ENCODE results near the gene ATP1B4. TPM values are rescaled to one million over a fixed set of nuclear protein-coding genes. Genes with fewer than 3 reads are reported as not detected.

ATP1B4 gene
- total RNA-seq, 2 donors from 2014 or later: not detected

DNA sequence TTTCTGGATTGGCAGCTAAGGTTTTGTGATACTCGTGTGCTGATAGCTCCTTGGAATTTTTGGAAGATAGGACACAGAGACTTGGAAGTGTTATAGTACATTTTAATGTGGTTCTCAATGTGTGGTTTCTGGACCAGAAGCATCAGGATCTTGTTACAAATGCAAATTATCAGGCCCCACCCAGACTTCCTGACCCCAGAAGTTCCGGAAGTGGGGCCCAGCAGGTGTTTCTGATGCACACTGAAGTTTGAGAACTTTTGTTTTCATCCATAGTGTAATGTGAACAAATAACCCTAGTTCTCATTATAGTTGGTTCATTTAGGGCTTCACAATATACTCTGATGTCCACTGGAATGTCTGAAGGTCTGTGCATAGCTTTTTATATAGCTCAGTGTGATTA is 57.6 kb downstream of the ATP1B4 start:
- TF ChIP-seq, protein P1, sequence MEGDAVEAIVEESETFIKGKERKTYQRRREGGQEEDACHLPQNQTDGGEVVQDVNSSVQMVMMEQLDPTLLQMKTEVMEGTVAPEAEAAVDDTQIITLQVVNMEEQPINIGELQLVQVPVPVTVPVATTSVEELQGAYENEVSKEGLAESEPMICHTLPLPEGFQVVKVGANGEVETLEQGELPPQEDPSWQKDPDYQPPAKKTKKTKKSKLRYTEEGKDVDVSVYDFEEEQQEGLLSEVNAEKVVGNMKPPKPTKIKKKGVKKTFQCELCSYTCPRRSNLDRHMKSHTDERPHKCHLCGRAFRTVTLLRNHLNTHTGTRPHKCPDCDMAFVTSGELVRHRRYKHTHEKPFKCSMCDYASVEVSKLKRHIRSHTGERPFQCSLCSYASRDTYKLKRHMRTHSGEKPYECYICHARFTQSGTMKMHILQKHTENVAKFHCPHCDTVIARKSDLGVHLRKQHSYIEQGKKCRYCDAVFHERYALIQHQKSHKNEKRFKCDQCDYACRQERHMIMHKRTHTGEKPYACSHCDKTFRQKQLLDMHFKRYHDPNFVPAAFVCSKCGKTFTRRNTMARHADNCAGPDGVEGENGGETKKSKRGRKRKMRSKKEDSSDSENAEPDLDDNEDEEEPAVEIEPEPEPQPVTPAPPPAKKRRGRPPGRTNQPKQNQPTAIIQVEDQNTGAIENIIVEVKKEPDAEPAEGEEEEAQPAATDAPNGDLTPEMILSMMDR (IDR thresholded peaks at IDR 0.05): no peak
- Histone ChIP-seq H3K36me3 (no peaks in the 10 kb centered on the region), H3K4me3 (no peak overlapping the region), H3K9me3 (no peaks in the 10 kb centered on the region), H3K27ac (no peak overlapping the region), H3K27me3 (replicated peaks; ENCODE audit: insufficient read depth) (no peaks in the 10 kb centered on the region), H3K4me1 (ENCODE audit: control insufficient read depth in 1 of 2, low read depth in 2 of 2) (no peaks in the 10 kb centered on the region)
- ATAC-seq (ENCODE audit: insufficient number of reproducible peaks, low FRiP score, low read depth) (no peak), DNase-seq (ENCODE audit: low spot score) (no peak)

DNA sequence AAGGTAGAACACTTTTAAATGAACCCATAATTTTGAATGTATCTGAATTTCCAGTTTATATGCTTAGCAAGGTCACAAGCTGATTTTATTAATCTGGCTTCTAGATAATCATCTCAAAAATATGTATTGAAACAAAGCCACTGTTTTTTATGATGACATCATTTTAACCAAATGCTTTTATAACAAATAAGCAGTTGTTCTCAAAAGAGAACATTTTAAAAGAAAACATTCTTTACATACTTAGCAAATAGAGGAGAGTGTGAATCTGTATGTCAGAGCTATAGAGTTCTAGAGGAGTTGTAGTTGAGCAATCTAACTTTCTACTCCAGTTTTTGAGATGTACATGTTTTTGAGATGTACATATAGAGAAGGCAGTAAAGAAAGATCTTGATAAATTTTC is 64.7 kb downstream of the ATP1B4 start:
- no peak overlapping the region for H3K4me3 ChIP-seq
- H3K27ac ChIP-seq: no peak overlapping the region
- H3K4me1 ChIP-seq (ENCODE audit: control insufficient read depth in 1 of 2, low read depth in 2 of 2): no peaks in the 10 kb centered on the region
- no peaks in the 10 kb centered on the region for H3K36me3 ChIP-seq
- ATAC-seq (ENCODE audit: insufficient number of reproducible peaks, low FRiP score, low read depth) (no peak), DNase-seq (ENCODE audit: low spot score) (no peak)
- no peaks in the 10 kb centered on the region for H3K27me3 ChIP-seq (replicated peaks; ENCODE audit: insufficient read depth)
- TF ChIP-seq, protein P1 (IDR thresholded peaks at IDR 0.05): no peak
- H3K9me3 ChIP-seq: no peaks in the 10 kb centered on the region

DNA sequence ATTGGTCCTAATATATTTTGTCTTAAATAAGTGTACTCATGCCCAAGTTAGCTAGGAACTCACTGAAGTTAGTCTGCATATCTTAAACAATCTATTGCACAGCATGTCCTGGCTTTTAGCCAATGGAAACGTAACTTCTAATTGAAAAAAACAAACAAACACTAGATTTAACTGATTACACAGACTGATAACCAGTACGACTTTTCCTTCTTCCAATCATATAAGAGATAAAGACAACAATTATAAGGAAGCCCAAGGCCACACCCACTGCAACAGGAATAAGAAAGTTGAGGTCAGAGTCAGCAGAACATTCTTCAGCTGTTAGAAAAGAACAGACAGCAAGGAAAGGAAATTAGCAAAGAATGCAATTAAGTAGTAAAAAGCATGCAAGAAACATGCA is 66.4 kb downstream of the ATP1B4 start:
- TF ChIP-seq, protein P1 (IDR thresholded peaks at IDR 0.05): no peak
- Histone ChIP-seq H3K36me3 (no peaks in the 10 kb centered on the region), H3K27me3 (replicated peaks; ENCODE audit: insufficient read depth) (no peaks in the 10 kb centered on the region), H3K4me1 (ENCODE audit: control insufficient read depth in 1 of 2, low read depth in 2 of 2) (no peaks in the 10 kb centered on the region), H3K27ac (no peak overlapping the region), H3K9me3 (no peaks in the 10 kb centered on the region), H3K4me3 (no peak overlapping the region)
- DNase-seq (ENCODE audit: low spot score) (no peak), ATAC-seq (ENCODE audit: insufficient number of reproducible peaks, low FRiP score, low read depth) (no peak)

DNA sequence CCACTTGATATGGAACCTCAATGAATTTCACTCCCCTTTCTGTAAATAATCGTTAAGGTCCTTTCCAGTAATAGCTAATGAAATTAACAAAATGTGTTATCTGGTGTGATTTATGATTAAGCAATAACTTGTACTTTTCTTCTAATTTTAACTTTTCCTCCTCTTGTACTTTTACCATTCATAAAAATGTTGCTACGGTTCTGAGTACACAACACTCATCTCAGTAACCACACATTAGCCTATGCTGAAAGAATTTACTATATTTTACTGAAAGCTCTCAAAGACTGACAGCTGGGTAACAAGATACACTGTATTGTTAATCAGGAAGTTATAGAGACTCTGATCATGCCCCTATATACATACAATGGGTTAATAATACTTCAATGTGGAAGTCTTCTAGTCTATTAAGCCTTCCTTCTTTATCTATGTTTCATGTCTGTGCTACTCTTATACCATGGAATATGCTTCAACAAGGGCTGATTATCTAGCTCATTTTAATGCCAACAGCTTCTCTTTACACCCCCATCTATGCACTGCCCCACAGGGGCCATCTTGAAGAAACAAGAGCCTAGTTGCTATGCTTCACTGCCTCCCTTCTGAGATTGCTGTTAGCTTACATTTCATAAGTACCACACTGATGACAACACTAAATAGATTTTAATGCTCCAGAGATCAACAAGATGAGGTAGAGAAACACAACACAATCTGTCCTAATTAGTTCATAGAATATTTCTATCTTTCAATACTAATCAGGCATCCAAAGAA is 68.1 kb downstream of the ATP1B4 start:
- Histone ChIP-seq H3K27ac (no peak overlapping the region), H3K4me1 (ENCODE audit: control insufficient read depth in 1 of 2, low read depth in 2 of 2) (no peaks in the 10 kb centered on the region), H3K4me3 (no peak overlapping the region), H3K27me3 (replicated peaks; ENCODE audit: insufficient read depth) (no peaks in the 10 kb centered on the region), H3K9me3 (no peaks in the 10 kb centered on the region), H3K36me3 (no peaks in the 10 kb centered on the region)
- ATAC-seq (ENCODE audit: insufficient number of reproducible peaks, low FRiP score, low read depth) (no peak), DNase-seq (ENCODE audit: low spot score) (no peak)
- TF ChIP-seq, protein P1 (IDR thresholded peaks at IDR 0.05): no peak

Other genes starting within 250 kb of the ATP1B4 start
- not detected for gene RHOXF1, start 246.2 kb upstream of the ATP1B4 start, total RNA-seq
- gene RHOXF2, start 203.5 kb upstream of the ATP1B4 start, total RNA-seq: not detected
- 10 to 100 TPM in 1 of 2 donors, 1 to 10 TPM in 1; 6.4 to 15.4 TPM for gene ZBTB33, start 111.3 kb upstream of the ATP1B4 start, total RNA-seq
- gene TMEM255A, start 50.6 kb upstream of the ATP1B4 start, total RNA-seq: 1 to 10 TPM; 1.1 TPM
- gene LAMP2, start 107.2 kb downstream of the ATP1B4 start, total RNA-seq: 100 to 1,000 TPM in 1 of 2 donors, 10 to 100 TPM in 1; 81.3 to 118 TPM
- gene CUL4B, start 198.9 kb downstream of the ATP1B4 start, total RNA-seq: 10 to 100 TPM; 38.7 to 66.2 TPM
- 10 to 100 TPM; 19.2 to 19.5 TPM for gene MCTS1, start 242.0 kb downstream of the ATP1B4 start, total RNA-seq